ENCODE results near the gene OR8D1. TPM values are rescaled to one million over a fixed set of nuclear protein-coding genes. Genes with fewer than 3 reads are reported as not detected.

The OR8D1 gene
- total RNA-seq (2021) (not detected in 3 replicates), Bru-seq, nascent RNA (not detected)
- long read RNA-seq, experiment 1: 0 reads
- long read RNA-seq, experiment 2: 0 reads
- long read RNA-seq, experiment 3: 0 reads

DNA sequence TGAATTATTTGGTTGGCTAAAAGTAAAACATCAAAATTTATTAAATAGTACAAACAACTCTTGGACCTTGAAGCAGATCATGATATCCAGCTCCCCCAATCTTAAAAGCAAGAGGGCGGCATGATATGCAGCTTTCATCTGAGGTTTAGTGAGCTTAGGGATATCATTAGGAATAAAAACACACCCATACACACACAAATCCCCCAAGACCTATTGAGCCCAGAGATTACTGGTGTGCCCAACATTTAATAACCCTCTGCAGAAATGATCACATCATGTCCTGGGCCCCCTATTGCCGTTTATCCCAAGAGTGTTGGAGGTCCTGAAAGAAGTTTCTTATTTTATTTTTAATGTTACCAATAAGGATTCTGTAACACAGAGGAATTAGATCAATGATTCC lies at the start of gene OR8D1:
Gene OR8D1 (minus strand): TSS at position 101 of the 400 bp plus-strand sequence. CDS start 3,183 bp downstream, outside the sequence.
- Mint-ChIP-seq H3K4me3 (no peak within 1 kb of the TSS), H3K27ac (no peak within 1 kb of the TSS), H3K27me3 (ENCODE audit: low read depth) (no peaks in the 10 kb centered on the region), H3K36me3 (no peaks in the 10 kb centered on the region), H3K9me3 (no peaks in the 10 kb centered on the region), H3K4me1 (no peaks in the 10 kb centered on the region)
- no peak for TF ChIP-seq FOXK1 (CRISPR knock-in tag; IDR thresholded peaks at IDR 0.05)
- TF ChIP-seq IRF2 (CRISPR knock-in tag; IDR thresholded peaks at IDR 0.05; ENCODE audit: borderline replicate concordance, low read depth): no peak
- TF ChIP-seq HMGA2 (CRISPR knock-in tag; IDR thresholded peaks at IDR 0.05): no peak
- TF ChIP-seq, protein P1, sequence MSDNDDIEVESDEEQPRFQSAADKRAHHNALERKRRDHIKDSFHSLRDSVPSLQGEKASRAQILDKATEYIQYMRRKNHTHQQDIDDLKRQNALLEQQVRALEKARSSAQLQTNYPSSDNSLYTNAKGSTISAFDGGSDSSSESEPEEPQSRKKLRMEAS (CRISPR knock-in tag; IDR thresholded peaks at IDR 0.05): no peak
- TF ChIP-seq E2F5 (CRISPR knock-in tag; IDR thresholded peaks at IDR 0.05): no peak
- TF ChIP-seq EMX1 (CRISPR knock-in tag; IDR thresholded peaks at IDR 0.05): no peak
- TF ChIP-seq ZNF232 (CRISPR knock-in tag; IDR thresholded peaks at IDR 0.05): no peak
- DNase-seq (ENCODE audit: low spot score) (no peak), ATAC-seq (no peak)
- ChIA-PET POLR2A (no interaction called here), CTCF (no interaction called here)

GRCh38 chr11:124359566-124359965 lies 45.8 kb upstream of the OR8D1 start:
- ChIA-PET CTCF (no interaction called here), POLR2A (no interaction called here)
- H3K4me3 Mint-ChIP-seq: no peak overlapping the region
- ATAC-seq: no peak
- no peak for DNase-seq (ENCODE audit: low spot score)
- H3K36me3 Mint-ChIP-seq: no peaks in the 10 kb centered on the region
- TF ChIP-seq, protein P2, sequence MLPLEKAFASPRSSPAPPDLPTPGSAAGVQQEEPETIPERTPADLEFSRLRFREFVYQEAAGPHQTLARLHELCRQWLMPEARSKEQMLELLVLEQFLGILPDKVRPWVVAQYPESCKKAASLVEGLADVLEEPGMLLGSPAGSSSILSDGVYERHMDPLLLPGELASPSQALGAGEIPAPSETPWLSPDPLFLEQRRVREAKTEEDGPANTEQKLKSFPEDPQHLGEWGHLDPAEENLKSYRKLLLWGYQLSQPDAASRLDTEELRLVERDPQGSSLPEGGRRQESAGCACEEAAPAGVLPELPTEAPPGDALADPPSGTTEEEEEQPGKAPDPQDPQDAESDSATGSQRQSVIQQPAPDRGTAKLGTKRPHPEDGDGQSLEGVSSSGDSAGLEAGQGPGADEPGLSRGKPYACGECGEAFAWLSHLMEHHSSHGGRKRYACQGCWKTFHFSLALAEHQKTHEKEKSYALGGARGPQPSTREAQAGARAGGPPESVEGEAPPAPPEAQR (CRISPR knock-in tag; IDR thresholded peaks at IDR 0.05): no peak
- TF ChIP-seq PREB (CRISPR knock-in tag; IDR thresholded peaks at IDR 0.05; ENCODE audit: borderline replicate concordance) (no peak), NR2C2 (CRISPR knock-in tag; IDR thresholded peaks at IDR 0.05) (no peak), TEAD4 (CRISPR knock-in tag; IDR thresholded peaks at IDR 0.05) (no peak), ZNF219 (CRISPR knock-in tag; IDR thresholded peaks at IDR 0.05; ENCODE audit: borderline replicate concordance) (no peak)
- TF ChIP-seq, protein P3, sequence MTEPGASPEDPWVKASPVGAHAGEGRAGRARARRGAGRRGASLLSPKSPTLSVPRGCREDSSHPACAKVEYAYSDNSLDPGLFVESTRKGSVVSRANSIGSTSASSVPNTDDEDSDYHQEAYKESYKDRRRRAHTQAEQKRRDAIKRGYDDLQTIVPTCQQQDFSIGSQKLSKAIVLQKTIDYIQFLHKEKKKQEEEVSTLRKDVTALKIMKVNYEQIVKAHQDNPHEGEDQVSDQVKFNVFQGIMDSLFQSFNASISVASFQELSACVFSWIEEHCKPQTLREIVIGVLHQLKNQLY (CRISPR knock-in tag; IDR thresholded peaks at IDR 0.05): no peak
- no peak overlapping the region for H3K27ac Mint-ChIP-seq
- peaks cover 3% of the 10 kb centered on the region; the same call in 1 of the 2 replicates for H3K27me3 Mint-ChIP-seq (ENCODE audit: low read depth)
- H3K4me1 Mint-ChIP-seq: no peaks in the 10 kb centered on the region
- H3K9me3 Mint-ChIP-seq: no peaks in the 10 kb centered on the region

DNA sequence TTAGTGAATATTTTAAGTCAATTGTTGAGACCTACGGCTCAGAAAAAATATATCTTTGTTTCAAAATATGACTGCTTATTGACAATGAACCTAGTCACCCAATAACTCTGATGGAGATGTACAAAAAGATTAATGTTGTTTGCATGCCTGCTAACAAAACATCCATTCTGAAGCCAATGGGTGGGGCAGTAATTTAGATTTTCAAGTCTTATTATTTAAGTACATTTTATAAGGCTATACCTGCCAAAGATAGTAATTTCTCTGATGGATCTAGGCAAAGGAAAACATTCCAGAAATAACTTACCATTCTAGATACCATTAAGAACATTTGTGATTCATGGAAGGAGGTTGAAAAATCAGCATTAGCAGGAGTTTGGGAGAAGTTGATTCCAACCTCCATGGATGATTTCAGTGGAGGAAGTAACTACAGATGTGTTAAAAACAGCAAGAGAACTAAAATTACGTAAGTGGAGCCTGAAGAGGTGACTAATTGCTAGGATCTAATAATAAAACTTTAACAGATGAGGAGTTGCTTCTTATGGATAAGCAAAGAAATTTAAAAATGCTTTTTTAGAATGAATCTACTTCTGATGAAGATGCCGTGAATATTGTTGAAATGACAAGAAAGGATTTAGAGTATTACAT lies 32.7 kb upstream of the OR8D1 start:
- ChIA-PET POLR2A (interaction anchor here (0.6 kb wide), 1 partner anchor 13 kb away, joined by 4 read pairs; no protein-coding TSS in a partner anchor), CTCF (no interaction called here)
- H3K4me3 Mint-ChIP-seq: no peak overlapping the region
- no peaks in the 10 kb centered on the region for H3K36me3 Mint-ChIP-seq
- DNase-seq (ENCODE audit: low spot score): no peak
- peaks cover 35% of the 10 kb centered on the region for H3K9me3 Mint-ChIP-seq
- H3K27ac Mint-ChIP-seq: no peak overlapping the region
- ATAC-seq: no peak
- no peaks in the 10 kb centered on the region for H3K4me1 Mint-ChIP-seq
- no peaks in the 10 kb centered on the region; the same call in 1 of the 2 replicates for H3K27me3 Mint-ChIP-seq (ENCODE audit: low read depth)
- TF ChIP-seq NFATC4 (CRISPR knock-in tag; IDR thresholded peaks at IDR 0.05) (no peak), FOXP1 (CRISPR knock-in tag; IDR thresholded peaks at IDR 0.05; ENCODE audit: borderline replicate concordance) (no peak), ZBTB21 (CRISPR knock-in tag; IDR thresholded peaks at IDR 0.05; ENCODE audit: borderline replicate concordance) (no peak), FOXP4 (CRISPR knock-in tag; IDR thresholded peaks at IDR 0.05) (no peak), GABPB1 (CRISPR knock-in tag; IDR thresholded peaks at IDR 0.05) (no peak), CBFB (CRISPR knock-in tag; IDR thresholded peaks at IDR 0.05; ENCODE audit: low read depth) (no peak), SP1 (CRISPR knock-in tag; conservative IDR thresholded peaks at IDR 0.05) (no peak), ESRRA (CRISPR knock-in tag; IDR thresholded peaks at IDR 0.05; ENCODE audit: borderline replicate concordance) (no peak)
- TF ChIP-seq, protein P4, sequence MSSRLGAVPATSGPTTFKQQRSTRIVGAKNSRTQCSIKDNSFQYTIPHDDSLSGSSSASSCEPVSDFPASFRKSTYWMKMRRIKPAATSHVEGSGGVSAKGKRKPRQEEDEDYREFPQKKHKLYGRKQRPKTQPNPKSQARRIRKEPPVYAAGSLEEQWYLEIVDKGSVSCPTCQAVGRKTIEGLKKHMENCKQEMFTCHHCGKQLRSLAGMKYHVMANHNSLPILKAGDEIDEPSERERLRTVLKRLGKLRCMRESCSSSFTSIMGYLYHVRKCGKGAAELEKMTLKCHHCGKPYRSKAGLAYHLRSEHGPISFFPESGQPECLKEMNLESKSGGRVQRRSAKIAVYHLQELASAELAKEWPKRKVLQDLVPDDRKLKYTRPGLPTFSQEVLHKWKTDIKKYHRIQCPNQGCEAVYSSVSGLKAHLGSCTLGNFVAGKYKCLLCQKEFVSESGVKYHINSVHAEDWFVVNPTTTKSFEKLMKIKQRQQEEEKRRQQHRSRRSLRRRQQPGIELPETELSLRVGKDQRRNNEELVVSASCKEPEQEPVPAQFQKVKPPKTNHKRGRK (CRISPR knock-in tag; IDR thresholded peaks at IDR 0.05; ENCODE audit: borderline replicate concordance): no peak
- TF ChIP-seq, protein P5, sequence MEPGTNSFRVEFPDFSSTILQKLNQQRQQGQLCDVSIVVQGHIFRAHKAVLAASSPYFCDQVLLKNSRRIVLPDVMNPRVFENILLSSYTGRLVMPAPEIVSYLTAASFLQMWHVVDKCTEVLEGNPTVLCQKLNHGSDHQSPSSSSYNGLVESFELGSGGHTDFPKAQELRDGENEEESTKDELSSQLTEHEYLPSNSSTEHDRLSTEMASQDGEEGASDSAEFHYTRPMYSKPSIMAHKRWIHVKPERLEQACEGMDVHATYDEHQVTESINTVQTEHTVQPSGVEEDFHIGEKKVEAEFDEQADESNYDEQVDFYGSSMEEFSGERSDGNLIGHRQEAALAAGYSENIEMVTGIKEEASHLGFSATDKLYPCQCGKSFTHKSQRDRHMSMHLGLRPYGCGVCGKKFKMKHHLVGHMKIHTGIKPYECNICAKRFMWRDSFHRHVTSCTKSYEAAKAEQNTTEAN (CRISPR knock-in tag; IDR thresholded peaks at IDR 0.05): no peak
